HG02970 (cell line): ENCODE measurements around the gene TM2D3.
A peak's percentile ranks its signal among the peaks of the same experiment; 100 is the strongest.
"Not testable (repeated sequence)": the region's sequence is repeated elsewhere in the genome, so short reads cannot be mapped to it uniquely, and the experiment has no call there.

Source experiments
- ATAC-seq: cut with Tn5 transposase; IDR thresholded peaks from one replicate; pipeline ENCODE4 v1.9.1; 2021; ENCODE audit warnings: mild to moderate bottlenecking, moderate library complexity, moderate number of reproducible peaks; ENCODE audit not compliant: unreplicated experiment, low FRiP score

The TM2D3 gene

DNA sequence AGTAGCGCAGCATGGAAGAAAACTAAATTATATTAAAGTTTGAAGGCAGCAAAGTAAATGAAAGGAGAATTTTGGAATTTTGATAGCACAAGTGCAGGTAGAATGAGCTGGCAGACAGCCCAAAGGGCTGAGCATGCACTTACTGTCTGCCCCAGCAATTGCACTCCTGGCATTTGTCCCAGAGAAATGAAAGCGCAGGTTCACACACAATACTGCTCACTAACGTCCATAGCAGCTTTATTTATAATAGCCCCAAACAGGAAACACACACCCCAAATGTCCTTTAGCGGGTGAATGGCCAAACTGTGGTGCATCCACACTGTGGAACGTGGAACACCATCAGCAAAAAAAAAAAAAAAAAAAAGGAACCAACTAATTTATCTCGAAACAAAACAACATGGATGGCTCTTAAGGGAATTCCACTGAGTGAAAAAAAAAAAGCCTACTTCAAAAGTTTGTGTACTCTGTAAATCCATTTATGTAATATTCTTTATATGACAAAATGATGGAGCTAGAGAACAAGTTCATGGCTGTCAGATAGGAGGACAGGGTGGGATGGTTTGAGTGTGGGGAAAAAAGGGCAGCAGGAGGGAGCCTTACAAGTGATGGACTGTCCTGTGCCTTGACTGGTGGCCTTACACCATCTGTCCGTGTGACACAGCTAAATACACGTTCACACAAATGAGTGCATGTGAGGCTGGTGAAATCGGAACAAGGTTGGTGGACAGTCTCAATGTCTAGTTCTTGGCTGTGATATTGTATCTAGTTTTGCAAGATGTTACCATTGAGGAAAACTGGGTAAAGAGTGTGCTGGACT lies 6.0 kb upstream of the TM2D3 start:
- no peak for ATAC-seq

DNA sequence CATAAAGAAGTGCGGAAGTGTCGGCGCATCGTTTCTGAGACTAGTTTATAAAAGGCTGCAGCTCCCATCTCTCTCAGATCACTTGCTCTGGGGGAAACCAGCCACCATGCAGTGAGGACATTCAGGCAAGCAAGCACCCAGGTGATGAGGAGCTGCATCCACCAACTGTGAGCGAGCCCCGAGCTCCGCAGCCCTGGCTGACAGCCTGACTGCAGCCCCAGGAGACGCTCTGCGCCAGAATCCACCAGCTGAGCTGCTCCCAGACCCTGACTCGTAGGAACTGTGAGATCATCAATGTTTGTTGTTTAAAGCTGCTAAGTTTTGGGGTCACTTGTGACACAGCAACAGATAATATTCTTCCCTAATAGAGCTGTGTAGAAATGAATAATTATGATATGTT lies 5.0 kb upstream of the TM2D3 start:
- no peak for ATAC-seq

DNA sequence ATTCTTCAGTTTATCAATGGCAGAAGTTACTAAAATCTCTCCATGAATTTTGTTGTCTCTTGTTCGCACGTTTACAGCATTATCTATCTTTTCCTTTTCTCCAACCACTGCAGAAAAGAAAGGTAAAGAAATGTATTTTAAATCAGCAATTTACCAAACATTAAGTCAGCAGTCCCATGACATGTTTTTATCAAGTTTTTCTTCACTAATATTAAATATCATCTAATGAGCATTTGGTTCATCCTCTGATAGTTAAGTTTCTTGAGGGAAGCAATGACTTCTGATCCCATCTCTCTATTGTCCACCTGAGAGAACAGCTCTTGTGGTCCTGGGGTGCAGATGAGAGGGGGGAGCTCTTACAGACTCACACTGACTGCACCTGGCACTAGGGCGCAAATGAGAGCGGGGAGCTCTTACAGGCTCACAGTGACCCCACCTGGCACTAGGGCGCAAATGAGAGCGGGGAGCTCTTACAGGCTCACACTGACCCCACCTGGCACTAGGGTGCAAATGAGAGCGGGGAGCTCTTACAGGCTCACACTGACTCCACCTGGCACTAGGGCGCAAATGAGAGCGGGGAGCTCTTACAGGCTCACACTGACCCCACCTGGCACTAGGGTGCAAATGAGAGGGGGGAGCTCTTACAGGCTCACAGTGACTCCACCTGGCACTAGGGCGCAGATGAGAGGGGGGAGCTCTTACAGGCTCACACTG lies 2.6 kb upstream of the TM2D3 start:
- not testable (repeated sequence) for ATAC-seq

DNA sequence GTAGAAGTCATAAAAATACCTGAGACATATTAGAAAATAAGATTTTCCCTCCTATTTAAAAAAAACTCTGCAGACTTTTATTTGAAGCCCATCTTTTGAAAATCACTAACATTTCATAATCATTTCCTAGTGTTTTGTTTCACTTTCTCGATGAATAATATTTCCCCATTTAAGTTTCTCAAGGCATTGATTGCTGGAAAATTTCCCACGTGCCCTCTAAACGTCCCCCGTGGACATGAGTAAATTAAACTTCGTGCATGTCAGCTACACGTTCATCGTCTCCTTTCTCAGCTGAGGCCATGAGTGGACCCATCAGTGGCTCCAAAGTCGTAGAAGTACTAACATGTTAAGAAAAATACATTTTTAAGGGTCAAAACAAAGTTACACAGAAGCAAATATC lies 2.0 kb upstream of the TM2D3 start:
- ATAC-seq: no peak

DNA sequence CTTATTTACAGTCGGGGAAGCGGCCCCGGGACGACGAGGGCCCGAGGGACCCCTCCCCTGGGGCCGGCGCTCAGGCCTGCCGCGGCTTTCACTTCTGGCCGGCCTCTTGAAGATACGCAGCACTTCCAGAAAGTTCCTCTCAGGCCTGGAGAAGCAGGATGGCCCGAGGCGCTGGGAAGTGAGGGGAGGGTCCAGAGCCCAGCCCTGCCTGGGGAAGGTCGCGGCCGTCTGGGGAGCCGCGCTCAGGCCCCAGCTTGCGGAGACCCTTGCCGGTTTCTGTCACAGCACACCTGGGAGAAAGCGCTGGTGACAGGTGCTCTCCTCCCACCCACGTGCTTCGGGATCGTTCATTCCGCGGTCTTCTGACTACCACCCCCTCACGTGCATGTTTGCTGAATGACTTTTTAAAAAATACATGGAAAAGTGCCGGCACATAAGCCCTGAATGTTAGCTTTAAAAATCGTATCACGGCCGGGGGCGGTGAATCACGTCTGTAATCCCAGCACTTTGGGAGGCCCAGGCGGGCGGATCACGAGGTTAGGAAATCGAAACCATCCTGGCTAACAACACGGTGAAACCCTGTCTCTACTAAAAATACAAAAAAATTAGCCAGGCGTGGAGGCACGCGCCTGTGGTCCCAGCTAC lies 727 bp upstream of the TM2D3 start:
- peak; percentile 18 for ATAC-seq

DNA sequence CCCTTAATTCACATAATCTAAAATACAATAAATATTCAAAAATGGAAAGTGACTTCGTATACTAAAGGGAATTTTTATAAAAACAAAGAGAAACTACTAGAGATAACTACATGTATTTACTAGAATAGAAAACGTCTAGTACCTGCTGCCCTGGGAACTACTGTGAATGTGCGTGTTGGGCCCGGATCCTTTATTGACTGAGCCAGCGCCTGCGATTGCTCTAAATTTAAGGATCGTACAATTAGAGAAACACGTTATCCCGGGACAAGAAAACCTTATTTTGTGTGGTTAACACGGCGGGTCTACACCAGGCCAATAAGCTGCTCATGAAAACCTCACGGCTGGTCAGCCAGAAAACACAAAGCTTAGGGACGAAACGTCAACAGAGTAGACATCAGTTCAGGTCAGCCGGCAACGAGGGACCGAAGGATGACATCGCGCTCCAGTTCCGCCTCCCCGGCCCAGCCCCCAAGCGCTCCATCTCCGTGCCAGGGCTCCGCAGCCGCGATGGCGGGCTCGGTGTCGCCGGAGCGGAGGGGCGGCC lies 555 bp downstream of the TM2D3 start:
- no peak for ATAC-seq

DNA sequence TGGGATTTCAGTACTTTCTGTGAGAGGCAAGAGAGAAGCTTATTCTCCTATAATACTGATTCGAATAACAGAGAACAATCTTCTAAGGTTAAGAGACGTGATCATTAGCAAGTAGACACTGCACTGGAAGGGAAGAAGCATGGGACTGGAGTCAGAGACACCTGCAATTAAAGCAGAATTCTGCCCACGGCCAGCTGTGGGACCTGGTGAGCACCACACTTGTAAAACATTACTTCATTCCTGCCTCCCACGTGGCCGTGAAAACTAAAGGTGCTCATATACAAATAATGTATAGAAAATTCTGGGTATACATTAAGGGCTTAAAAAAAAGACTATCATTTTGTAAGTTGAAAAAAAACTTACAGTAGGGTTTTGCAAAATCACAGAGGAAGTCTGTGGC lies 2.0 kb downstream of the TM2D3 start:
- ATAC-seq: no peak

DNA sequence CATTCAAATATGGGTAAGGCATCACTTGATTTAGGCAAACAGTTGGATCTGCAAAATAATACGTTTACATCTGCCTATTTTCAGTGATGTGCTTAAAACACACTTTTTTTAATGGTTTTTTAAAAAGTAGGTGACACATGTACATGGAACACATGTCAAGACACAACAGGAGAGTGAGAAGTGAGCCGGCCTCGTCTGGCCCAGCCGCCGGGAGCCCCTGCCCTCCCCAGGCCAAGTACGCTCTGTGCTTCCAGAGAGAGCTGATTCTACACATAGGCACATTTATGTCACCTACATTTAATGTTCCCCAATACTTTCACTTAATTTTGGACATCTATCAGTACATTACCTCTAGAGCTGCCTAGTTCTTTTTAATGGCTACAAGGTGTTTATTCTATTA lies 3.8 kb downstream of the TM2D3 start:
- no peak for ATAC-seq

DNA sequence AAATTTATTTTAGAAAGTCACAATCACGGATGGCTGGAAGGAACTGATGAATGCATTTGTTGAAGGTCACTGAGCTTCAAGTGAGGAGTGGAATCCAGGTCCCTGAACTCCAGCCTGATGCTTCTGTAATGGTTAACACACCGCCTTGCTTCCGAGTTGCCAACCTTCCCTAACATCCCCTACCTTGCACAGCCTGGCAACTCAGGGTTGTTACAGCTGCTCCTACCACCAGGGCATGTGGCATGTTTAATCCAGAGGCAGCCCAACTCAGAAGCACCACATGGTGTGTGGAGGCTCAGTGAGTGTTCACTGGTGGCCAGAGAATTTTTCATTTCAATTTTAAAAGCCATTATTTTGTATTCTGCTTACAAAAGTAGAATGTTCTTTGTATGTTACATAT lies 4.9 kb downstream of the TM2D3 start:
- ATAC-seq: no peak

DNA sequence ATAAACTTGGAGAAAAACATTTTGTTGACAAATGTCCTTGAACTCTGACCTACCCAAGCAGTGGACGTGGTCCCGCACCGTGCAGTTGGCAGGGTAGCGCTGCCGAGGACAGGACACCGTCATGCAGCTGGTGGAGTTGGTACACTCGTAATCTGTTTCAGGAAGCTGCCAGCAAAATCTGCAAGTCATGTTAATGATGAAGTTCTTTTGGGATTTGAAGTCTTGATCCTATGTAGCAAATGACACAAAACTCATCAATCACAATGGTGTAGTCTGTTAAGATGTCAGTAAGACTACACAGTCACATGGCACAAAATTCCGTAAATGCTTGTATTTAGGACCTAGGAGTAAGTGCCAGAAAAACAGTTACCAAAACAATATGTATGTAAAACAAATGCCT lies 5.5 kb downstream of the TM2D3 start:
- ATAC-seq: no peak

DNA sequence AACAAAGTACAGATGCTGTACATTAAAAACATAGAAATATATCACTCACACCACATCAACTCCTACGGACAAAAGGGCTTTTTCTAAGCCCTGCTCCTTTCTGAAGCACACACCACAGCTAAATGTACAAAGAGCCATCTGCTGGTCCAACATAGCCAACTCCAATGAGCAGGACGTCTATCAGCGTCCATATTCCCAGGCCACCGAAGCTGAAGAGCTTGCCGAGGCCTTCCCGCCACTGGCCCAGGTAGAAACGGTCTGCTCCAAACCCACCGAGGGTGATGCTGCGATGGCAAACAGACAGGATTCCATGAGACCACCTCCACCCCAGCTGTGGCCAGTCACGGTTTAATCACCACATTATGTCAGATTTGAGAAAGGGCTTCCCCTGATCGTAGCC lies 9.8 kb downstream of the TM2D3 start:
- no peak for ATAC-seq

DNA sequence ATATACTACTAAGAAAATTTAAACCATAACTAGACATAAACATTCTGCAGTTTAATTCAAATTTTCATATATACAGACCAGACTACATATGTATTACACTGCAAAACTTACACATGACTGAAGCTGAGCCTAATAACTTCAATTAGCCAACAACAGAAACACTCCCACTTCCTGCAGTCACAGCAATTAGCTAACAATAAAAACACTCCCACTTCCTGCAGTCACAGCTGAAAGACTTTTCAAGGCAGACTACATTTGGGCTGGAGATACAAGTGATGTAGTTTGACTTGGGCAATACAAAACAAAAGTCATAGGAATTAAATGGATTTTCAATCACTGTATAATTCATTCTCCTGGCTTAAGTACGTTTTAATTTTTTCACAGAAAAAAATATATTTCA lies 10.3 kb downstream of the TM2D3 start:
- no peak for ATAC-seq

DNA sequence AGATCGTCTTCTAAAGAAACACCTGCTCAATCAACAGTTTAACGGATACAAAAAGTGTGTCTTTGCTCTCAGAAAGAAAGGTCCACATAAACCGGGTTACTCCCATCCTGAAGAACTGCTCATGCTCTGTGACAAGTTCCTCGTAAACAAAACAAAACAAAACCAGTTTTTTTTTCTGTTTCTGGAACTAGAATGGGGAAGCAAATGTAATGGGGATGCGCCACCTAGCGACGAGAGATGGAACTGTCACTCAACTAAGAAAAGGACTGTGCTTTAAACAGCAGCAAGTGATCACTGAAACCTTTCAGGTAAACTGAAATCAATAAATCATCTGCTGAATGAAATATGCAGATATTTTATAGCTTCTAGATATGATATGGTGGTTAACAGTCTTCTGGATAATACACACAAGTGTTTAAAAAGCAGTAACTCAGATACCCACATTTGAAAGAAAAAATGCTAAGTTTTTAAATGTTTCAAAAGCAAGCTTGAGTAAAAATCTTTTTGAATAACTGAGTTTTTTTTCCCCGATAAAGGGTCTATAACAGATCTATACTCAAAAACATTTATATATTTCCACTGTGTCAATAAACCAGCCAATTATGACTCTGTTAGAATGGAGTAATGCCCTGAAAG lies 10.9 kb downstream of the TM2D3 start:
- no peak for ATAC-seq

DNA sequence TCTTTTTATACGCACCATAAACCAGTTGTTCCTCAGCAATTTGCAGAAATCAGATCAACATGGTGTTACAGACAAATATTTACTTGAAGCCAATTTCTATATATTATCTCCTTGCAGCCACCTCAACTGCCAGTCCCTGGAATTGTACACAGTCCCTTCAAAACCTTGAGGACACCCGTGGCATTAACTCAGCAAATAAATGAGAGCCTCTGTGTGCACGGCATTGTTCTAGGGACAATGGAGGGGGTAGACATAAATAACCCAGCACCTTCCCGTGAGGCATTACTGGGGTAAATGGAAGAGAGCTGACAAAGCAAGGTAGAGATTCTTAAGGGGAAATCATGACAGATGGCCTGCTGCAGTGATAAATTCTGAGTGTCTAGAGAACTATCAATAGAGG lies 12.5 kb downstream of the TM2D3 start:
- no peak for ATAC-seq

DNA sequence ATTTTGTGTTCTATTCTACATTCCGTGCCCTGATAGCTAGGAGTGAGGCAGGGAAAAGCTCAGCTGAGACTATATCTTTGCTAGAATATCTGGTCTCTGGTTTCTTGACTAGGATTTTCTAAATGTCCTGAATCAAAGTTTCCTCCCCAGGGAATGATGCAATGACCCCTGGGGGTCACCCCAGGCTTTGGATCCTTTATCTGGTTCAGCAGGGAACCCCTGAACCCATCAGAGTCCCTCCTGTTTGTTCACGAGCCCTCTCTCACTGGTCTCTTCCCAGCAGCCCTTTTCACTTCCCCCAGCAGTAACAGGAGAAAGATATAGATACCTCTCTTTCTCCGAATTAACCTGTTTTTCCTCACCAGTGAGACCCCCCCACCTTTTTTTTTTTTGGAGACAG lies 14.3 kb downstream of the TM2D3 start:
- no peak for ATAC-seq

DNA sequence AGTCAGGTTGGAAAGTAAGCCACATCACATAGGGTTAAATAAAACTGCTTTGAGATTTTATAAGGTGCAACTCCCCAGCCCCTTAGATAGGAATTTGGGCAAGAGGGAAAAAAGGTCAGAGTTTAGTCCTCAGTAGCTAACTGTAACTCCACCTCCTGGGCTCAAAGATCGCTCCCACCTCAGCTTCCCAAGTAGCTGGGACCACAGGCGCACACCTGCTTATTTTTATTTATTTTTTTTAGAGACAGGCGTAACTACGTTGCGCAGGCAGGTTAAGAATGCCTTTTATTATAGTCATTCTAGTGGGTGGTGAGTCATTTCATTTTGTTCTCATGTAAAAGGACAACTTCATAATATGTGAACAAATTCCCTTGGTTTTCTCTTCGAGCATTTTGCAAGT lies 14.7 kb downstream of the TM2D3 start:
- ATAC-seq: no peak

DNA sequence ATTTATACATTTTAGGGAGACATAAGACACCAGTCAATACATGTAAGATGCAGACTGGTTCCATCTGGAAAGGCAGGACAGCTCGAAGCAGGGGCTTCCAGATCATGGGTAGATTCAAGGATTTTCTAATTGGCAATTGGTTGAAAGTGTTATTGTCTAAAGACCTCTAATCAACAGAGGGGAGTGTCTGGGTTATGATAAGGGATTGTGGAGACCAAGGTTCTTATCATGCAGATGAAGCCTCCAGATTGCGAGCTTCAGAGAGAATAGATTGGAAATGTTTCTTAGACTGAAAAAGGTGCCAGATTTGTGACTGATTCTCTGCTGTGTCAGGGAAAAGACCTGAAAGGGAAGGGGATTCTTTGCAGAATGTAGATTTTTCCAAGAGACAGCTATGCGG lies 15.1 kb downstream of the TM2D3 start:
- no peak for ATAC-seq

DNA sequence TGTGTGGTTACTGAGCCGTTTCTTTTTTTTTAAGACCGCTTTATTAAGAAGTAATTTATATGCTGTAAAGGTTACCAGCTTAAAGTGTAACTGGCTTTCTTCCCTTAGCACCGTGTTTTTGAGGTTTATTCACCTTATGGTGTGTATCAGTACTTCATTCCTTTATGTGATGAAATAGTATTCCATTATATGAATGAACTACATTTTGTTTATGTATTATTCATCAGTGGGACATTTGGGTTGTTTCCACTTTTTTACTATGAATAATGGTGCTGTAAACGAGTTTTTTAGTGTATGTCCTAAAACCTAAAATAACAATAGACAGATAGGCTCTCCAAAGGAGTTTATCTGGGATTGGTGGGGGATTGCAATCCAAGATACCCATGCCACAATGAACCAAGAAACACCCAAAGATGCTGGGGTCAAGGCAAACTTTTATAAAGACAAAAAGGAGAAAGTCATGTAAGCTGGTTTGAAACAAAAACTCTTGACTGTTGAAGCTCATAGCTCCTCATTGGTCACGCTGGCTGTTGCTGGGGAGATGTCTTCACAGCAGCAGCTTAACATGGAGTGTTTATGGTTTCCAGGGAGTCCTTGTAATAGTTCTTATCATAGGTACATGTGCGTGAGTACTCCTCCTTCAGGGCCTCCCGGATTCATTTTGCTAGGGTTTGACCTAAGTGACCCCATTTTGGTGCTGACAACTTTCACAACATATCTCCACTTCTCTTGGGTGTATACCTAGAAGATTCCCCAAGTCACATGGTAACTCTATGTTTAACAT lies 16.0 kb downstream of the TM2D3 start:
- no peak for ATAC-seq

DNA sequence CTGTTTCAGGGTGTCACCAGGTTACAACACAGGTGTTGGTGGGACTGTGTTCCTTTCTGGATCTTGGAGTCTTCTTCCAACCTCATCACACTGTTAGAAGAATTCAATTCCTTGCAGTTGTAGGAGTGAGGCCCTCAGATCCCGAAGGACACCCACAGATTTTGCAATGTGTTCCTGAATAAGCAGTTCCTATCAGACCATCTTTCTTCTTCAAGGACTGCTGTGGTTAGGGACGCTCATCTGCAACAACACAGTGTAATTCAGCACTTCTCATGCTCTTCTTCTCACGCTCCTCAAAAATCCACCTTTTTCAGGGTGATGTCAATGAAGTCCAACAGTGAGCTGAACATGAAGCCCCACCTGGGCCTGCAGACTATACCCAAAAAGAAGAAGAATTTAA lies 18.8 kb downstream of the TM2D3 start:
- ATAC-seq: no peak

DNA sequence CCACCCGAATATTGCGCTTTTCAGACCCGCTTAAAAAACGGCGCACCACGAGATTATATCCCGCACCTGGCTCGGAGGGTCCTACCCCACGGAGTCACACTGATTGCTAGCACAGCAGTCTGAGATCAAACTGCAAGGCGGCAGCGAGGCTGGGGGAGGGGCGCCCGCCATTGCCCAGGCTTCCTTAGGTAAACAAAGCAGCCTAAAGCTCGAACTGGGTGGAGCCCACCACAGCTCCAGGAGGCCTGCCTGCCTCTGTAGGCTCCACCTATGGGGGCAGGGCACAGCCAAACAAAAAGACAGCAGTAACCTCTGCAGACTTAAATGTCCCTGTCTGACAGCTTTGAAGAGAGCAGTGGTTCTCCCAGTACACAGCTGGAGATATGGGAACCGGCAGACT lies 25.5 kb downstream of the TM2D3 start:
- ATAC-seq: not testable (repeated sequence)
